ENCODE data around the gene HYAL1. TPM values are rescaled to one million over a fixed set of nuclear protein-coding genes. Genes with fewer than 3 reads are reported as not detected.
A peak's percentile ranks its signal among the peaks of the same experiment; 100 is the strongest.

The HYAL1 gene
- polyA plus RNA-seq, 1 donor, result 1.7 TPM

DNA sequence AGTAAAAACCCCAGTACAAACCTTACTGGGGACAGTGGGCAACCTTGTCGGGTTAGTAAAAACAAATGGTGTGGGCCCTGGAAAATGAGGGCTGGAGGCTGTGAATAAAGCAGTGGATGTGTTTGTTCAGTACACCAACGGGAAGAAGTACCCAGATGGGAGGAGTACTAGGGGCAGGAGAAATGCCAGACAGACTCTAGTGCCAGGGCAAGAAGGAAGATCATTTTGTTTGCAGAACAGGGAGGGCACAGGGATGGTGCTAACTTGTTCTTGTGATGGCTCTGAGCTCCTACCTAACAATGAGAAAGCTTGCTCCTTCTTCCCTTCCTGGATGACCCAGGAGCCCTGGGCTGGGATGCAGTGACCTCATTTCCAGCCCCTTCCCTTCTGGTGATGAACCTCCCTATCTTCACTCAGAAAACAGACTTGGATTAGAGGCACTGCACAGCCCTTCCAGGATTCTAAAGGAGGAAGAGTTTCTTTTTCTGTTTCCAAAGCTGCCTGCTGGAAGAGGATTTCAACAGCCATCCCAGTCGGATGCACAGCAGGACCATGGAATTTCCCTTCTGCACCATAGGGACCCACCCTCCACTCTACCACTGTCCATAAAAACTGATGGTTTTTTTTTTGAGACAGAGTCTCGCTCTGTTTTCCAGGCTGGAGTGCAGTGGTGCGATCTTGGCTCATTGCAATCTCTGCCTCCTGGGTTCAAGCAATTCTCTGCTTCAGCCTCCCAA, 31.1 kb upstream of the HYAL1 start:
- DNase-seq (ENCODE audit: low read depth), result no peak

DNA sequence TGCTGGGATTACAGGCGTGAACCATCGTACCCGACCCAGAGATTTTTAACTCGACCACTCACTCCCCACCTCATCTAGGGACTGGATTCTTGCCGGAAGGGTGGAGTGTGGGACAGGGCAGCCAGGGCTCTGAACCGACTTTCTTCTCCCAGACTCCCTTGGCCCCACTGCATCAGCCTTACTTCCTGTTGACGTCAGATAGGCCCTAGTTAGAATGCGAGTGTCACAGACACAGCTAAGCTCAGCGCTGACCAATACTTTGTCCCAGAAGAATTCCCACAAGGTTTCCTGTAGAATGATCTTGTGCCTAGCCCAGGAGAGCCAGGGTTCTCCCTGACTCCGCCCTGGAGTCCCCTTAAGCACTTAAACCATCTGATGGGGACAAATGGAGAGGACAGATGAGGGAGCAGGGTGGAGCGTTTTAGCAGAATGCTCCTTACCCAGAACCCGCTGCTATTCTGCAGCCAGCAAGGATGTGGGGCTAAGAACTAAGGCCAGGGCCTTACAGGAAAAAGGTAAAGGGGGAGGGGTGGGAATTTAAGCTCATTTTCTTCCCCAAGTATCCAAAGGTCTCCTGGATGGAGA, 30.5 kb upstream of the HYAL1 start:
- DNase-seq (ENCODE audit: low read depth), result no peak

DNA sequence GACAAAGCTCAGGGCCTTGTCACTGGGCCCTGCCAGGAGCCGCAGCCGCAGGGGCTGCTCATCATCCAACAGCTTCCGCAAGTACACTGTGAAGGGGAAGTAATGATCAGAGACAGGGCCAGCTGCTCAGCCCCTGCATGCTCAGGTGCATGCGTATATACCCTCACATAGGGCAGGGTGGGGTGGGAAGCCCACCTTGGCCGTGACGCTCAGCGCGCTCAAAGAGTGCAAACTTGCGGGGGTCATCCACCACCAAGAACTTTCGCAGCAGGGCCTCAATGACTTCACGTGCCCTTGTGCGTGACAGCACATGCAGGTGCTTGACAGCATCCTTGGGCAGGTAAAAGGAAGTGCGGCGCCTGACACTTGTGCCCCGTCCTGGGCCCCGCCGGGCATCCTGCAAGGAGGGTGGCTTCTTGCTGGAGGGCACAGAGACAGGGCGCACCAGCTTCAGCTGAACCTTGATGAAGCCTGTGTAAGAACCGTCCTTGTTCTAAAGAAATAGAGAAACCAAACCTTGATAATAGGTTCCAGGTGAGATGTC, 28.1 kb upstream of the HYAL1 start:
- DNase-seq (ENCODE audit: low read depth), result no peak

DNA sequence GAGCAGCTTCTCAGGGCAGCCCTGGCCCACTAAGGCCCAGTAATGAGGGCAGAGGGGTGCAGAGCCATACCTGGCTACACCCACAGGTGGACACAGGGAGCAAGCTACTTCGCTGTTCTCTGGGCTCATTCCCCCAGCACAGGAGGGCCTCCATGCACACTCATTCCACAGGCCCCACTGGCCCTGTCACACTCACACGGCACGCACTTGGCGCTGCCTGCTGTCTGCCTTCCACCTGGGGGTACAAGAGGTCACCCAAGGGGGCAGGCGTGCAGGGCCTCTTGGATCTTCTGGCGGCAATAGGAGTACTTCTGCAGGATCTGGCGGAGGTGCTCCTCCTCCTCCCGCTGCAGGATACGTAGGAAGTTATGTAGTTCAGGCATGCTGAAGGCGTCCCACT, 27.0 kb upstream of the HYAL1 start:
- DNase-seq (ENCODE audit: low read depth), result no peak

DNA sequence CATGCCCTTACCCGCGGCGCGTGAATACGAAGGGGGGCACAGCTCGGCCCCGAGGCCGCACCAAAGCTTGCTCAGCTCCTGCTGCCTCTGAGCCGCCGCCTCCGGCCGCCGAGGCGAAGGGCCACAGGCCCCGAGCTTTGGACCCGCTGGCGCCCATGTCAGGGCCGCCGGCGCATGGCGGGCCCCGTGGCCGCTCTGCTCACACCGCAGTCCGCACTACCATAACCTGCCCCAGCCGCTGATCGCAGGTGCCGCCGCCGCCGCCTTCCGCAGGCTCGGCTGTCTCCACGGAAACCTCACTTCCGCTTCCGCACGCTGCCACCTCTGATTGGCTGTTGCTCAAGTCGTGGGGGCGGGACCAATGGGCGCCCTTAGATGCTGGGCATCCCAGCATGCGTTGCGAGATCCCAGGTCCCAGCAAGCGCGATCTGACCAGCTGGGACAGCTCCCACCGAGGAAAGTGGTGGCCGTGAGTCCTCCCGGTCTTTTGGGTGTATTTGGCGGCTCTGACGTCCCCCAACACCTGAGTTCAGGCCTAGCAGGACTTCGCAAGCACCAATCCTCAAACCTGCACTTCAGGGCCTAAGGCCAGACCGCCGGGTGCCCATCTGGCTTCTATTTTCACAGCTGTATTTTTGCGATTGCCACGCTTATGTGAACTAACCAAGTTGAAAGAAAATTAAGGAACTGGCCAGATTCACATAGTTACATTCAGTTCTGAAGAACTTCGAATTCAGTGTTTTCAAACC, 24.7 kb upstream of the HYAL1 start, which contains the start of gene TUSC2:
TSS of gene TUSC2 (minus strand) at position 281 of the 749 bp plus-strand sequence. CDS start at position 157, 124 bp downstream.
- peak; percentile 83 for DNase-seq (ENCODE audit: low read depth)

DNA sequence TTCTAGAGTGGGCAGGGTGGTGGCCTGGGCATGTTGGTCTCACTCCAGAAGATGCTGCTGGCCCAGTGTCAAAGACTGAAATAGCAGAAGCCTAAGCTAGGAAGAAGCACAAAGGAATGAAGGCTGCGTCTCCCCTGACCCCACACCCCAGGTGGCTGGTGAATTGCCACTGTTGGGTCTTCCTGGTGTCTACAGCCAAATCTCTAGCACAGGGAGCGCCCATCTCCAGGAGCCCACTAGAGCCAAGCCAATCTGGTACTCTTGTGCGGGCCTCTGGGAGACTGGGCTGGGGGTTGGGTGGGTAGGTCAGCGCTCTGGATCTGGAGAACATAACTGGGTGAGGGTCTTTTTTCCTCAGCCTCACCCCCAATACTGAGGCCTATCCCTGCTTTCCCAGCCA, 23.8 kb upstream of the HYAL1 start:
- no peak for DNase-seq (ENCODE audit: low read depth)

DNA sequence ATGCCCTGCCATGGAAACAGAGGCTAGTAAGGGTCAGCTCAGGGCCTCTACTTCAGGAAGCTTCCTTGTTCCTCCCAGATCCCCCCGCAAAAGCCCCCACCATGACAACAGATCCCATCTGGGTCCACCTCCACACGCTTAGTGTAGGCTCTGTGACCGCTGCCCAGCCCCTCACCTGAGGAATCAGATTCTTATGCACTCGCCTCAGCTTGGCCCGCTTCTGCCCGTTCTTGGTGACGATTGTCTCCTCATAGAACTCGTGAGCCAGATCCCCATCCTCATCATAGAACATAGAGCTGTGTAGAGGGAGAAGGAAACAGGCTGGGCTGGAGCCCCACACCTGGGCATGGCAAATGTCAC, 22.8 kb upstream of the HYAL1 start:
- no peak for DNase-seq (ENCODE audit: low read depth)

DNA sequence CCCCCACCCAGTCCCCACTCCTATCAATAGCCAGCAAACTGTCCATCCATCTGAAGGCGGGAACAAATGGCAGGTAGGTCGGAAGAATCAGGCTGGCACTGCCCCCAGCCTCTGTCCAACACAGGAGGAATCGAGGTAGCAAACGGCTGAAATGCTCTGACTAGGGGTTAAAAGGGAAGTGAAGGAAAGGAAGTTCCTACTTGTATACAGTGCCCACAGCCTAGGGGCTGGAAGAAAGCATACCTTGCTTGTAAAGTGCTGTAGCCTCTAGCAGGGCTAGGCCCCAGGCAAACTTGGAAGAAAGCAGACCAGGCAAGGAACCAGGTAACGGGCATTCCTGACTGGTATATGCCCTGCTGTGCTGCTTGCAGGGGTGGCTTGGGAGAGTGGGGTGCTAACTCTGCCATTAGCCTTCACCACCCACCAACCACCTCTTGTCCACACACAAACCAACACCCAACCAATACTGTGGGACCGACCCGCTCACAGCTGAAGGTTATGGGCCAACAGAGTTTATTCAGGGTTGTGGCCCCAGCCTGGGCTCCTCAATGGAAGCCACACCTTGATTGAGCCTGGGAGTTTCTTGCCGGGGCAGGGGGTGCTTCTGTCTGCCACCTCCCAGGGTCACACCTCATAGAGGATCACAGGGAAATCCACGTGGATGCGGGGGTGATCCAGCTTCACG, 22.3 kb upstream of the HYAL1 start:
- no peak for DNase-seq (ENCODE audit: low read depth)

DNA sequence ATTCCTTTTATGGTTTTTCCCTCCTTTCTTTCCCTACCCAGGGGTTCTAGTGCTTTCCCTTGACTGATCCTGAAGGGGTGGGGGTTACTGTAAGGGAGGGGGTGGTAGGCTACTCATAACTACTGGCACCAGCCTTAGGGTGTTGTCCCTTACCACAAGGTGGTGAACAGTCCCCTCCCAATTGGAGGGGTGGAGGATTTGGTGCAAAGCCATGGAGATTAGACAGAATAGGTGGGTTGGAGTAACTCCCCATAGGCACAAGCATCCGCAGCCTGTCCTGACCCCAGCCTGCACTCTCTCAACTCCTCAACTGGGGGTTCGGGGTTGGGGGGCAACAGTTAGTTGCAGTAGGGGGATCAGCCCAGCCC, 21.7 kb upstream of the HYAL1 start:
- DNase-seq (ENCODE audit: low read depth), result no peak

DNA sequence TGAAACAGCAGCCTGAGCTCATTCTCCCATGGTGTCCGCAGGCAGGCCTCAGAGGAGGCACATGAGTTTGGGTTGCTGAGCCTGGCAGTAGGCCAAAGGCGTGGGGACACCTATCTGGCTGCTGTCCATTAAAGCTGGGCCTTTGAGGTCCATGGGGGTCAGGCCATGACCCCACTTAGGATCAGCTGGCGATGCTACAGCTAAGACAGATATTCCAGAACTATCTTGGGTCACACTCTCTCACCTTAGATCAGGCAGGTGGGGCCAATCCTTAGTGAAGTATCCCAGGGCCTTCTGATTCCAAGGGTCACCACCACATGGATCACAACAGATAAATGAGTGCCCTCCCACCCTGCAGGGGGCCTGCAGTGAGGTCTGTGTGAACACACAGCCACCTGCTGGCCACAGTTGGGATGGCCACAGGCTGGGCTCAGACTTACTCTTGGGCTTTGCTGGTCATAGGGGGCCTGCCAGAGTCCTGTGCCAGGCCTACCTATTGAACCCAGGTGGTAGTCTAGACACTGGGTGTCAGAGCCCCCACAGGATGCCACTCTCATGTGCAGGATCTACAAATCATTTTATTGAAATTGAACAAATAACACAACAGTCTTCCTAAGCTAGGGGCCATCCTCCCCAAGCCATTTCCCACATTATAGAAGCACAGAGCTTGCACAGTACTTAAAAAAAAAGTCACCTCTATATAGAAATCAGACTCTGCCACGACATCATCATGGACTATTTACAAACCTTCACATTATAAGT, 21.2 kb upstream of the HYAL1 start:
- DNase-seq (ENCODE audit: low read depth), result no peak

DNA sequence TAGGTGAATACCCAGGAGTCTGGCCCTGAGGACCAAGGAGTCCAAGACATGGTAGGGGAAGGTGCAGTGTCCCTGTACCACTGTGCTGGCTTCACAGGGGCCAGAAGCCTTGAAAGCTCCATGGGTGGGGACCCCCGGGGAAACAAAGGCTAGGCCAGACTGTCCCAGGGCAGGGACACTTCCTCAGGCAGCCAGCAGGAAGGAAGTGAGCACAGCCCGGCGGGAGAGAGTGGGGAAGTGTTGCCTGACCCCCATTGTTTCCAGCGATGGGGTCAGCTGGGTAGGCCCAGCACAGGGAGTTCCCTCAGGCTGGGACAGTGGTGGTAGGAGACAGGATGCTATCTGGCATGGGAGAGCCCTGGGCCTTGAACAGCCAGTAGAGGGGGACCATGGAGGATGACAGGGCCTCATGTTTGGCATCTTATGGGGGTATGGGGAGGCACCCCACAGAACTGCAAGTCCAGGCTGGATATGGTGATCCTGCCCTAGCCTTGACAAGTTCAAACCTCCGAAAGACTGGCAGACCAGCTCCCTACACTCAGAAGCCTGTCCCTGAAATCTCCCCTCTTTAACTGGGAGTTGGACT, 20.3 kb upstream of the HYAL1 start:
- DNase-seq (ENCODE audit: low read depth), result no peak

DNA sequence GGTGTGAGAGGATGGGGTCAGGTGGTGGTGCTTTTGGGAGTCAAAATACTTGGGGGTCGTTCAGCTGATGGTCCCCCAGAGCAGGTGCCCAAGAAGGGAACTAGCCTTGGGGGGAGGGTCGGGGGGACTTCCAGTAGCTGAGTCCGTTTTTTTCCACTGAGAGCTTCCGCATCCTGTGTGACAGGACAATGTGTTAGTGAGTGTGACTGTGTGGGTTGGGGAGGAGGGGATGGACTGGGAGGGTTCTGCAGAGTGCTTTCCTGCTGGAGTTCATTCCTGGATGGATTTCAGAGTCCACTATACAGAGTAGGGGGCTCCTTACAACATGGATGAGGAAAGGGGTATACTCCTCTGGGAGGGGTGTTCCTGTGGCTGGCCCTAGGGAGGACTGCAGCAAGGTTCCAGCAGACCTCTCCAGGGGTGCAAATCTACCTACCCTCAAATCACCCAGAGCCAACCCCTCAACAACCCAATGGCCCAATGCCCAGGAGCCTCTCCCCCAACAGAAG, 19.8 kb upstream of the HYAL1 start:
- DNase-seq (ENCODE audit: low read depth), result no peak

DNA sequence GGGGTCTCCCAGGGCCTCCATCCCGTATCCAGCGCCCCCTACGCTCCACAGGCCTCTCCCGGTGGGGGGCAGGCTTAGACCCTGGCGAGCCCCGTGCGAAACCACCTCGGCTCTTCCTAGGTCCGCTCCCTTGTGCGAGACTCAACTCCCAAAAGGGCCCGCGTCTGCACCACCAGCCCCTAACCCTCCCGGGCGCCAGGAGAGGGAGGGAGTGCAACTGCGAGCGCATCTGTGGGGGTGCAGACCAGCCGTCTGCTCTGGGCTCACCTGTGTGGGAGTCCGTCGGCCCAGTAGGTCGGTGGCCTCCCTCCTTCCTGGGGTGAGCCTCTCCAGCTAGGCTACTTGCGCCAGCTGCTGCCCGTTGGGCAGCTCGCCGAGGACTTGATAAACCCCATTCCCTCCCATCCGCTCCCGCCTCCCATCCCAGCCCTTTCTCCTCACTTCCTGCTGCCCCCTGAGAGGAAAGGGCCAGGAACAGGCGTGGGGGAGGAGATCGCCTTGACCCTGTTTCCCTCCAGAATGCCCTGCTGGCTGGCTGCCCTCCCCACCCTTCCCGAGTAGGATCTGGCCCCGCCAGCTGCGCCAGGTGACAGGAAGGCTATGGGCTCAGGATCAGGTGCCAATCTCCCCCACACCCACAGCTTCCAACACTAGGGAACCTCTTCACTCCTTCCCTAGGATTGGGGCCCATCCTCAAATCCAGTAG, 19.2 kb upstream of the HYAL1 start, which contains the start of gene HYAL2:
TSS of gene HYAL2 (minus strand) at position 360 of the 706 bp plus-strand sequence. CDS start 2,256 bp downstream, outside the sequence.
- DNase-seq (ENCODE audit: low read depth), result no peak

DNA sequence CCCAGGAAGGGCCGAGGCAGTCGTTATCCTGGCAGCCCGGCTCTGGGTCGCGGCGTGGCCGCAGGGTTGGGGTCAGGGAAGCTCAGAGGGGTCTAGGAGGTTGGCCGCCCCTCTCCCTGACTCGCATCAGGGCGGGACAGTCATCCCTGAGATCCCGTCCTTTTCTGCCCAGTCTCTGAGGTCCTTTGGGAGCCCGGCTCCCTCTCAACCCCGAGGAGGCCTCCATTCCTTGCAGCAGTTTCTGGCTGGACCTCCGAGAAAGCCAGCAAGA, 18.7 kb upstream of the HYAL1 start:
- DNase-seq (ENCODE audit: low read depth), result no peak

DNA sequence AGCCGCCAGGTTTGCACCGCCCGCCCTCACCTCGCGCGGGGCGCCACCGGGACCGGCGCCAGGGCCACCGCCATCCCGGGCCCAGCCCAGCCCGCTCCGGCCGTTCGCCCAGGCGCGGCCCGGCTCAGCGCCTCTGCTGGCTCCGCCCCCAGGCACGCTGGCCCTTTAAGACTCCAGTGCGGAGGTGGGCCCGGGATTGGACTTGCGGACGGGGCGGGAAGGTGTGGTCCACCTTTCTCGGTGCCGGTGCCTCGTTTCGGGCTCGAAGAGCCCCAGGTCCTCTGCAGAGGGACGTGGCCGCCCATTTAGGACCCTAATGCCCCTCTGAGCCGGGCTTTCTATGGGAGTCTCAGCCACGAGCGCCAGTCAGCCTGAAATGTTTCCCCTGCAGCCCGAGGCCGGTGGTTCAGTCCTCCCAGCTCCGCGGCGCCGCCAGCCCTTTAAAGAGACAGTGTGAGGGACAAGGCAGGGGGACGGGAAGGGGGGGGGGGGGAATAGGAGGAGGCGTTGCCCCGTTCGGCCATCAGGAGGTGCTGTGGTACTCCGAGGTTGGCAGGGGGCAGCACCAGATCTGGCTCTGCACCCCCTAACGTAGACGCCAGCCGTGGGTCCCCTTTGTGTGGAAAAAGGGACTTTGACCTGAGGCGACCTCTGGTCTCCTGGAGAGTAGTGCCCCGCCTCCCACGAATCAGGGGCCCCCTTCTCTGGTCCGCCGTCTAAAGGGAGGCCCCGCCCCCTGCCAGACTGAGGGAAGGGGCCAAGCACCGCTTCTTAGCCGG, 18.2 kb upstream of the HYAL1 start:
- DNase-seq (ENCODE audit: low read depth), result no peak

DNA sequence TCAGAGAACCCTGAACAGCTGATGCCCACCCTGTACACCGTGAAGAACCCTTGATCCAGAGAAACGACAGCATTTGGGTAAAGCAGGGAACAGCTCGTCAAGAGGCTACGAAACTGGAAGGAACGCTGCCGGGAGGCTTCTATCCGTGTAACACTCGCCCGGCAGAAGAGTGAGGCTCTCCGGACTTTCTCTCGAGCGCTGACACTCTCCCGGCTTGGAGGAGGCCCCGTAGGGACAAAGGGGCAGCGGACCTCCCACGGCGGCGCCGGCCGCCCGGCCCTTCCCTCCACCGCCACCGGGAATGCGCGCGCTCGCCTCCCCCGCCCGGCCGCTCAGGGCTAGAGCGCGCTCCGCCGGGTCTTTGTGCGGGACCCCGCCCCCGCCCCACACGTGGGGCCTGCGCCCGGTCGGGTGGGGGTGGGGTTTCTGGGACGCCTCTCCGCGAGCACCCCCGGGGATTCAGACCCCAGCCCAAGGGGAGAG, 17.5 kb upstream of the HYAL1 start:
- DNase-seq (ENCODE audit: low read depth), result no peak

DNA sequence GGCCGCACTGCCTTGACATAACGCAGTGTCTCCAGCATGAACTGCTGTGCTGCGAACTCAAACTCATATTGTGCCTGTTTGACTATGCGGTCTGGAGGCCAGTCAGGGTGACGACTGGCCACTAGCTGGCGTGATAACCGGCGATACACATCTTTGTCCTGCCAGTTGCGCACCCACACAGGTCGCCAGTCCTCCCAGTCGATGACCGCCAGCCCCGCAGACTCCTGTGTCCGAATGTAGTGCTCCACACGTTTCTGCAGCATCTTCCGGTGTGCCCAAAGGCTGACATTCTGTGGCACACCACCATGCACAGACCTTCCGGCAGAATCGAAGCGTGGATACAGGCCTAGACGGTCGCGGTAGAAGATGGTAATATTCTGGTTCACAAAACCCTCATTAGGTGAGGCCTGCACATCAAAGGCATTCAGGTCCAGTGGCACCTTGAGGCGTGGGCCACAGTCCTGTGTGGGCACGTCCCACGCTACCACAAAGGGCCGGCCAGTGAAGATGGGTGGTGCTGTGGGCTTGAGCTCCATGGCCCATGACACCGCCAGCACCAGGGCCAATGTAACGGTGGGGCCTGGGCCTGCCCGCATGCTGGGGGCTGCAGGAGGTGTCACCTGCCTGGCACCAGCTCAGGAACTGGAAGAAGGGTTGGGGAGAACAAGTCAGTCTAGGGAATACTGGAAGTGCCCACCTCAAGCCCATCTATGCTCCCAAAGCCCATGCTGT, 16.7 kb upstream of the HYAL1 start:
- DNase-seq (ENCODE audit: low read depth), result no peak

DNA sequence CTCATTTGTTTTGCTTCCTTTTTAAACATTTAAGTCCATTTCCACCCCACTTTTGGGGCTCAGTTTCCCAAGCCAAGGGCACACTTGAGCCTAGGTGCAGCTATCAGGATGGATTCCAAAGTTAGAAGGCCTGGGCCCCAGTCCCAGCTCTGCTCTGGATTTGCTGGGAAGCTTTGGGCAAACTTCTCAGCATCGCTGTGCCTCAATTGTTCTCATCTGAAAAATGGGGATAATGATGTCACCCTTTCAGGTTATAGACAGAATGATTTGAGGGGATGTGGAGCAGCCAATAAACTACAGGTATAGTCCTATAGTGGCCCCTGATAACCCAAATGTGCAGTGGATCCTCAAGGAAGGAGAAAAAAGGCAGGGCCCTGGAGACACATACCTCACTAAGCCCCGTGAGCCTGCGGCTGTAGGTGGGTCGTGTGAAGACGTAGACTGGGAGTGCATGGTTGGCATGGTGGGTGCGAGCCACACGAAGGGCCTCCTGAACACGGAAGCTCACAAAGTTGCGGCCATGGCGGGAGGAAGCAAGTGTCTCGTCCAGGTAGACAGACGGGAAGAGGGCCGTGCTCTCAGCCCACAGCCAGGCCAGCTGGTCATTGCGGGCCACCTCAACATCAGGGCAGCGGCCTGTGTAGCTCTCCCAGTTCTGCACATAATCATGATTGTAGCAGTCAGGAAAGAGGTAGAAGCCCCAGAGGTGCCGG, 16.0 kb upstream of the HYAL1 start:
- no peak for DNase-seq (ENCODE audit: low read depth)
